Measurements from ENCODE around the gene AFAP1L2.
A peak's percentile ranks its signal among the peaks of the same experiment; 100 is the strongest.

The AFAP1L2 gene

GRCh38 chr10:114374053-114374791 is 30.1 kb downstream of the AFAP1L2 start:
- no peak for TF ChIP-seq RAD21 (IDR thresholded peaks at IDR 0.05; ENCODE audit: low read depth)
- no peak for TF ChIP-seq YY1 (IDR thresholded peaks at IDR 0.05; ENCODE audit: low read depth)
- TF ChIP-seq EP300 (IDR thresholded peaks at IDR 0.05; ENCODE audit: borderline replicate concordance), result peak; percentile 18; the same call in 1 of the 2 replicates
- TF ChIP-seq NFIC (IDR thresholded peaks at IDR 0.05), result 0 out of 2 replicates have a peak, but pooled peaks have one; percentile 39

GRCh38 chr10:114373631-114374030 is 30.7 kb downstream of the AFAP1L2 start:
- TF ChIP-seq RAD21 (IDR thresholded peaks at IDR 0.05; ENCODE audit: low read depth), result no peak
- TF ChIP-seq YY1 (IDR thresholded peaks at IDR 0.05; ENCODE audit: low read depth), result no peak
- TF ChIP-seq TCF12 (IDR thresholded peaks at IDR 0.05; ENCODE audit: low read depth), result no peak
- no peak for TF ChIP-seq EGR1 (IDR thresholded peaks at IDR 0.05)
- TF ChIP-seq TAF1 (IDR thresholded peaks at IDR 0.05; ENCODE audit: low read depth), result no peak
- no peak for TF ChIP-seq CEBPB (IDR thresholded peaks at IDR 0.05)
- TF ChIP-seq ZBTB7A (IDR thresholded peaks at IDR 0.05; ENCODE audit: low read depth), result no peak
- TF ChIP-seq TEAD4 (IDR thresholded peaks at IDR 0.05), result no peak

- no peak for TF ChIP-seq ZBTB7A (IDR thresholded peaks at IDR 0.05; ENCODE audit: low read depth)
- no peak for TF ChIP-seq CEBPB (IDR thresholded peaks at IDR 0.05)
- no peak for TF ChIP-seq USF1 (IDR thresholded peaks at IDR 0.05)
- no peak for TF ChIP-seq RAD21 (IDR thresholded peaks at IDR 0.05; ENCODE audit: low read depth)
- no peak for TF ChIP-seq TEAD4 (IDR thresholded peaks at IDR 0.05)
Observed at GRCh38 chr10:114372995-114373394, 31.3 kb downstream of the AFAP1L2 start.

- peak; percentile 99 for TF ChIP-seq FOXM1 (IDR thresholded peaks at IDR 0.05; ENCODE audit: borderline replicate concordance, low read depth)
- TF ChIP-seq EGR1 (IDR thresholded peaks at IDR 0.05), result no peak
- TF ChIP-seq CEBPB (IDR thresholded peaks at IDR 0.05), result peak; percentile 63; the same call in 1 of the 2 replicates
- TF ChIP-seq USF1 (IDR thresholded peaks at IDR 0.05), result 0 out of 2 replicates have a peak, but pooled peaks have one; percentile 8
- TF ChIP-seq TEAD4 (IDR thresholded peaks at IDR 0.05), result peak; percentile 97
- TF ChIP-seq YY1 (IDR thresholded peaks at IDR 0.05; ENCODE audit: low read depth), result peak; percentile 70; the same call in 1 of the 2 replicates
- TF ChIP-seq CREB1 (IDR thresholded peaks at IDR 0.05; ENCODE audit: low read depth), result peak; percentile 34; the same call in 1 of the 2 replicates
- TF ChIP-seq TAF1 (IDR thresholded peaks at IDR 0.05; ENCODE audit: low read depth), result no peak
- peak; percentile 44; the same call in 1 of the 2 replicates for TF ChIP-seq ZBTB7A (IDR thresholded peaks at IDR 0.05; ENCODE audit: low read depth)
- TF ChIP-seq NFIC (IDR thresholded peaks at IDR 0.05), result peak; percentile 97
- peak; percentile 100 for TF ChIP-seq EP300 (IDR thresholded peaks at IDR 0.05; ENCODE audit: borderline replicate concordance)
- TF ChIP-seq TCF12 (IDR thresholded peaks at IDR 0.05; ENCODE audit: low read depth), result peak; percentile 99
- 0 out of 2 replicates have a peak, but pooled peaks have one; percentile 47 for TF ChIP-seq MAX (IDR thresholded peaks at IDR 0.05)
- no peak for TF ChIP-seq REST (IDR thresholded peaks at IDR 0.05; ENCODE audit: low read depth)
- TF ChIP-seq RAD21 (IDR thresholded peaks at IDR 0.05; ENCODE audit: low read depth), result no peak
Observed at GRCh38 chr10:114372179-114372578, 32.1 kb downstream of the AFAP1L2 start.

- TF ChIP-seq CEBPB (IDR thresholded peaks at IDR 0.05) (no peak), NFIC (IDR thresholded peaks at IDR 0.05) (no peak), REST (IDR thresholded peaks at IDR 0.05; ENCODE audit: low read depth) (peak; percentile 53), RAD21 (IDR thresholded peaks at IDR 0.05; ENCODE audit: low read depth) (no peak), EP300 (IDR thresholded peaks at IDR 0.05; ENCODE audit: borderline replicate concordance) (no peak), TAF1 (IDR thresholded peaks at IDR 0.05; ENCODE audit: low read depth) (no peak)
Observed at GRCh38 chr10:114370966-114371365, 33.3 kb downstream of the AFAP1L2 start.

- TF ChIP-seq CEBPB (IDR thresholded peaks at IDR 0.05) (no peak), RAD21 (IDR thresholded peaks at IDR 0.05; ENCODE audit: low read depth) (no peak), REST (IDR thresholded peaks at IDR 0.05; ENCODE audit: low read depth) (no peak)
Observed at GRCh38 chr10:114370199-114370598, 34.1 kb downstream of the AFAP1L2 start.
